ENCODE data around the gene MR1. TPM values are rescaled to one million over a fixed set of nuclear protein-coding genes. Genes with fewer than 3 reads are reported as not detected.

The MR1 gene
- total and polyA plus RNA-seq, 9 of the 15 experiments (the other 6 are each of a cell fraction or from before 2014, with no cell fraction given), result 9.7 to 21.7 (median 15.6) TPM

DNA sequence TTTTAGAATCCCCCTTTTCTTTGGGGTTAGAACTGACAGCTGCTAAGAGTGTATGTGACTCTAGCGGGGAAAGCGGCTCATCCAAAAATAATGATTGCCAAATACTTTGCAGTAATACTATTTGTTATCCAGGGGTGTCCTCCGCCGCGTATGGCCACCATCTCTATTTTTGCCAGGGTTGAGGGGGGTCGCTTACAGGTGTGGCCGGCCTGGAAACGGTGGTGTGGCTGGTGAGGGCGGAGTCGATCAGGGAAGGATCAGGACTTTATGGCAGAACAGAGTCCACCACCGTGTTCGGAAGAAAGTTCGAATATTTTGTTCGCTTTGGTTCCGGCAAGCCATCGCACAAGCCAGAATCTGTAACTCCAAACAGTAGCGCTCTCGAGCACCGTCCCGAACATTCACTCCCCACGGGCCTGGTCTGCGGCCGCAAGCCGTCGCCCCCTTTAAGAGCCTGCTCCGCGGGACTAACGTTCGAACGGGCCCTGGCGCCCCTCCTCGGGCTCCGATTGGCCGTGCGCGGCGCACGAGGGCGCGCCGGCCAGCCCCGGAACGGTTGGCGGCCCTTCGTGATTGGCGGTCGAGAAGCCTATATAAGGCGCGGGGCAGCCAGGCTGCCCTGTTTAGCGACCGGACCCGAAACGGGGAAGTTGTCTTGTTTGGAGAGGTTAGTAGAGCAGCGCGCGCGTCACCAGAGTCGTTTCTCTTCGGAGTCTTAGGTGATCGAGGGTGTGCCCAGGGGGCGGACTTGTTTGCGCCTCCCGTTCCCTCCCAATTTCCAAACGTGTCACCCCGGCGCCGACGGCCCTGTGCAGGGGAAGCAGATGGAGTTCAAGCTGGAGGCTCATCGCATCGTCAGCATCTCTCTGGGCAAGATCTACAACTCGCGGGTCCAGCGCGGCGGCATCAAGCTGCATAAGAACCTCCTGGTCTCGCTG, 54.6 kb downstream of the MR1 start, which contains the start of gene IER5 (continued):
- TF ChIP-seq, protein P1, sequence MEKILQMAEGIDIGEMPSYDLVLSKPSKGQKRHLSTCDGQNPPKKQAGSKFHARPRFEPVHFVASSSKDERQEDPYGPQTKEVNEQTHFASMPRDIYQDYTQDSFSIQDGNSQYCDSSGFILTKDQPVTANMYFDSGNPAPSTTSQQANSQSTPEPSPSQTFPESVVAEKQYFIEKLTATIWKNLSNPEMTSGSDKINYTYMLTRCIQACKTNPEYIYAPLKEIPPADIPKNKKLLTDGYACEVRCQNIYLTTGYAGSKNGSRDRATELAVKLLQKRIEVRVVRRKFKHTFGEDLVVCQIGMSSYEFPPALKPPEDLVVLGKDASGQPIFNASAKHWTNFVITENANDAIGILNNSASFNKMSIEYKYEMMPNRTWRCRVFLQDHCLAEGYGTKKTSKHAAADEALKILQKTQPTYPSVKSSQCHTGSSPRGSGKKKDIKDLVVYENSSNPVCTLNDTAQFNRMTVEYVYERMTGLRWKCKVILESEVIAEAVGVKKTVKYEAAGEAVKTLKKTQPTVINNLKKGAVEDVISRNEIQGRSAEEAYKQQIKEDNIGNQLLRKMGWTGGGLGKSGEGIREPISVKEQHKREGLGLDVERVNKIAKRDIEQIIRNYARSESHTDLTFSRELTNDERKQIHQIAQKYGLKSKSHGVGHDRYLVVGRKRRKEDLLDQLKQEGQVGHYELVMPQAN (IDR thresholded peaks at IDR 0.05; ENCODE audit: borderline replicate concordance), result peak; percentile 41; the same call in 1 of the 2 replicates
- TF ChIP-seq BACH1 (tag; IDR thresholded peaks at IDR 0.05), result no peak
- TF ChIP-seq, protein P2, sequence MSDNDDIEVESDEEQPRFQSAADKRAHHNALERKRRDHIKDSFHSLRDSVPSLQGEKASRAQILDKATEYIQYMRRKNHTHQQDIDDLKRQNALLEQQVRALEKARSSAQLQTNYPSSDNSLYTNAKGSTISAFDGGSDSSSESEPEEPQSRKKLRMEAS (CRISPR knock-in tag; IDR thresholded peaks at IDR 0.05), result peak; percentile 92
- TF ChIP-seq HEY1 (CRISPR knock-in tag; IDR thresholded peaks at IDR 0.05; ENCODE audit: borderline replicate concordance), result peak; percentile 33; the same call in 1 of the 2 replicates
- TF ChIP-seq PRMT5 (CRISPR knock-in tag; IDR thresholded peaks at IDR 0.05), result peak; percentile 65; the same call in 1 of the 2 replicates
- TF ChIP-seq BRCA1 (IDR thresholded peaks at IDR 0.05), result no peak
- TF ChIP-seq BRCA1 (CRISPR knock-in tag; IDR thresholded peaks at IDR 0.05), result no peak; the same call in 1 of the 2 replicates
- TF ChIP-seq, protein P3, sequence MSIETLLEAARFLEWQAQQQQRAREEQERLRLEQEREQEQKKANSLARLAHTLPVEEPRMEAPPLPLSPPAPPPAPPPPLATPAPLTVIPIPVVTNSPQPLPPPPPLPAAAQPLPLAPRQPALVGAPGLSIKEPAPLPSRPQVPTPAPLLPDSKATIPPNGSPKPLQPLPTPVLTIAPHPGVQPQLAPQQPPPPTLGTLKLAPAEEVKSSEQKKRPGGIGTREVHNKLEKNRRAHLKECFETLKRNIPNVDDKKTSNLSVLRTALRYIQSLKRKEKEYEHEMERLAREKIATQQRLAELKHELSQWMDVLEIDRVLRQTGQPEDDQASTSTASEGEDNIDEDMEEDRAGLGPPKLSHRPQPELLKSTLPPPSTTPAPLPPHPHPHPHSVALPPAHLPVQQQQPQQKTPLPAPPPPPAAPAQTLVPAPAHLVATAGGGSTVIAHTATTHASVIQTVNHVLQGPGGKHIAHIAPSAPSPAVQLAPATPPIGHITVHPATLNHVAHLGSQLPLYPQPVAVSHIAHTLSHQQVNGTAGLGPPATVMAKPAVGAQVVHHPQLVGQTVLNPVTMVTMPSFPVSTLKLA (conservative IDR thresholded peaks at IDR 0.05), result peak; percentile 92 to 94
- peak; percentile 100 for TF ChIP-seq POLR2A (conservative IDR thresholded peaks at IDR 0.05)
- TF ChIP-seq, protein P4, sequence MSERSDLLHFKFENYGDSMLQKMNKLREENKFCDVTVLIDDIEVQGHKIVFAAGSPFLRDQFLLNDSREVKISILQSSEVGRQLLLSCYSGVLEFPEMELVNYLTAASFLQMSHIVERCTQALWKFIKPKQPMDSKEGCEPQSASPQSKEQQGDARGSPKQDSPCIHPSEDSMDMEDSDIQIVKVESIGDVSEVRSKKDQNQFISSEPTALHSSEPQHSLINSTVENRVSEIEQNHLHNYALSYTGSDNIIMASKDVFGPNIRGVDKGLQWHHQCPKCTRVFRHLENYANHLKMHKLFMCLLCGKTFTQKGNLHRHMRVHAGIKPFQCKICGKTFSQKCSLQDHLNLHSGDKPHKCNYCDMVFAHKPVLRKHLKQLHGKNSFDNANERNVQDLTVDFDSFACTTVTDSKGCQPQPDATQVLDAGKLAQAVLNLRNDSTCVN (CRISPR knock-in tag; IDR thresholded peaks at IDR 0.05), result 0 out of 2 replicates have a peak, but pooled peaks have one; percentile 64
- 0 out of 2 replicates have a peak, but pooled peaks have one; percentile 82 for TF ChIP-seq ZNF197 (CRISPR knock-in tag; IDR thresholded peaks at IDR 0.05; ENCODE audit: low read depth)
- TF ChIP-seq DACH1 (IDR thresholded peaks at IDR 0.05; ENCODE audit: partially characterized antibody), result no peak
- TF ChIP-seq SOX6 (IDR thresholded peaks at IDR 0.05), result peak; percentile 73
- no peak for TF ChIP-seq DDX20 (tag; IDR thresholded peaks at IDR 0.05; ENCODE audit: low read depth)
- TF ChIP-seq KLF16 (IDR thresholded peaks at IDR 0.05), result no peak
- TF ChIP-seq, protein P5, sequence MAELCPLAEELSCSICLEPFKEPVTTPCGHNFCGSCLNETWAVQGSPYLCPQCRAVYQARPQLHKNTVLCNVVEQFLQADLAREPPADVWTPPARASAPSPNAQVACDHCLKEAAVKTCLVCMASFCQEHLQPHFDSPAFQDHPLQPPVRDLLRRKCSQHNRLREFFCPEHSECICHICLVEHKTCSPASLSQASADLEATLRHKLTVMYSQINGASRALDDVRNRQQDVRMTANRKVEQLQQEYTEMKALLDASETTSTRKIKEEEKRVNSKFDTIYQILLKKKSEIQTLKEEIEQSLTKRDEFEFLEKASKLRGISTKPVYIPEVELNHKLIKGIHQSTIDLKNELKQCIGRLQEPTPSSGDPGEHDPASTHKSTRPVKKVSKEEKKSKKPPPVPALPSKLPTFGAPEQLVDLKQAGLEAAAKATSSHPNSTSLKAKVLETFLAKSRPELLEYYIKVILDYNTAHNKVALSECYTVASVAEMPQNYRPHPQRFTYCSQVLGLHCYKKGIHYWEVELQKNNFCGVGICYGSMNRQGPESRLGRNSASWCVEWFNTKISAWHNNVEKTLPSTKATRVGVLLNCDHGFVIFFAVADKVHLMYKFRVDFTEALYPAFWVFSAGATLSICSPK (IDR thresholded peaks at IDR 0.05; ENCODE audit: borderline replicate concordance), result 0 out of 2 replicates have a peak, but pooled peaks have one; percentile 87
- TF ChIP-seq HDAC6 (IDR thresholded peaks at IDR 0.05; ENCODE audit: low read depth, low read length), result peak; percentile 43; the same call in 1 of the 2 replicates
